ENCODE measurements around the gene GPR35. TPM values are rescaled to one million over a fixed set of nuclear protein-coding genes. Genes with fewer than 3 reads are reported as not detected.

The GPR35 gene
- total and polyA plus RNA-seq, 10 of the 15 experiments (the other 5 are each of a cell fraction or from before 2014, with no cell fraction given) = 0.14 to 1.6 (median 0.75) TPM; not detected in 3

DNA sequence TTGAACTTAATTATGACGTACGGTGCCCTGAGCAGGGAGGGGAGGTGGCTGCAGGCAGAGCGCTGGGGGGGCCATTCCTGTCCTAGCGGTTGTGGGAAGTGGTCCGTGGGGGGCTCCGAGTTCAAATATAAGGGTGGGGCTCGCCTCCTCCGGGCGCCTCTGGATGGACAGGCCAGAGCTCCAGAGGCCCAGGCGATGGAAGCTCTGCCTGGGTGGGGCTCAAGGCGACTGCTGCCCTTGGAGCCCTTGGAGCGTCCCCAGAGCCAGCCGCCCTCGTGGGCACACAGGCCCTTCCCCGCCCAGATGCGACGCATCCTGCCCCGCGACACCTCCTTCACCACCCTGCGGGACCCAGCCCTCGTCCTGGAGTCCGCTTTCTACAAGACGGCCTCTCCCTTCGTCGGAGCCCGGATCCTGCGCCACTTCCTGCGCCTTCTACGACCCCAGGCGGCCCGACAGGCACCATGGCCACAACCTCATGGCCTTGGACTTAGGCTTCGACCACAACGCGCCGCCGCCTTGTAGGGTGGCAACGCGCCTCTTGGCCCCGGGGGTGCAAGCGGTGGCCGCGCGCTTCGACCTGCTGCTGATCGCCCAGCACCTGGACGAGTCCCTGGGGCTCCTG lies 46.9 kb downstream of the GPR35 start:
- in situ Hi-C loops (cut with MboI) = no loop called here
- TF ChIP-seq, protein P1, sequence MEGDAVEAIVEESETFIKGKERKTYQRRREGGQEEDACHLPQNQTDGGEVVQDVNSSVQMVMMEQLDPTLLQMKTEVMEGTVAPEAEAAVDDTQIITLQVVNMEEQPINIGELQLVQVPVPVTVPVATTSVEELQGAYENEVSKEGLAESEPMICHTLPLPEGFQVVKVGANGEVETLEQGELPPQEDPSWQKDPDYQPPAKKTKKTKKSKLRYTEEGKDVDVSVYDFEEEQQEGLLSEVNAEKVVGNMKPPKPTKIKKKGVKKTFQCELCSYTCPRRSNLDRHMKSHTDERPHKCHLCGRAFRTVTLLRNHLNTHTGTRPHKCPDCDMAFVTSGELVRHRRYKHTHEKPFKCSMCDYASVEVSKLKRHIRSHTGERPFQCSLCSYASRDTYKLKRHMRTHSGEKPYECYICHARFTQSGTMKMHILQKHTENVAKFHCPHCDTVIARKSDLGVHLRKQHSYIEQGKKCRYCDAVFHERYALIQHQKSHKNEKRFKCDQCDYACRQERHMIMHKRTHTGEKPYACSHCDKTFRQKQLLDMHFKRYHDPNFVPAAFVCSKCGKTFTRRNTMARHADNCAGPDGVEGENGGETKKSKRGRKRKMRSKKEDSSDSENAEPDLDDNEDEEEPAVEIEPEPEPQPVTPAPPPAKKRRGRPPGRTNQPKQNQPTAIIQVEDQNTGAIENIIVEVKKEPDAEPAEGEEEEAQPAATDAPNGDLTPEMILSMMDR (IDR thresholded peaks at IDR 0.05 in 2 of 3, conservative IDR thresholded peaks at IDR 0.05 in 1 of 3; ENCODE audit: control insufficient read depth in 2 of 3, extremely low read depth in 1 of 3, insufficient read depth in 1 of 3, low read depth in 3 of 3, low read length in 3 of 3) = no peak
- TF ChIP-seq, protein P2, sequence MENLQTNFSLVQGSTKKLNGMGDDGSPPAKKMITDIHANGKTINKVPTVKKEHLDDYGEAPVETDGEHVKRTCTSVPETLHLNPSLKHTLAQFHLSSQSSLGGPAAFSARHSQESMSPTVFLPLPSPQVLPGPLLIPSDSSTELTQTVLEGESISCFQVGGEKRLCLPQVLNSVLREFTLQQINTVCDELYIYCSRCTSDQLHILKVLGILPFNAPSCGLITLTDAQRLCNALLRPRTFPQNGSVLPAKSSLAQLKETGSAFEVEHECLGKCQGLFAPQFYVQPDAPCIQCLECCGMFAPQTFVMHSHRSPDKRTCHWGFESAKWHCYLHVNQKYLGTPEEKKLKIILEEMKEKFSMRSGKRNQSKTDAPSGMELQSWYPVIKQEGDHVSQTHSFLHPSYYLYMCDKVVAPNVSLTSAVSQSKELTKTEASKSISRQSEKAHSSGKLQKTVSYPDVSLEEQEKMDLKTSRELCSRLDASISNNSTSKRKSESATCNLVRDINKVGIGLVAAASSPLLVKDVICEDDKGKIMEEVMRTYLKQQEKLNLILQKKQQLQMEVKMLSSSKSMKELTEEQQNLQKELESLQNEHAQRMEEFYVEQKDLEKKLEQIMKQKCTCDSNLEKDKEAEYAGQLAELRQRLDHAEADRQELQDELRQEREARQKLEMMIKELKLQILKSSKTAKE (IDR thresholded peaks at IDR 0.05; ENCODE audit: low read depth, poor library complexity, severe bottlenecking) = no peak
- no peak for TF ChIP-seq RCOR1 (conservative IDR thresholded peaks at IDR 0.05; ENCODE audit: low read depth, low read length)
- no peak for TF ChIP-seq BMI1 (IDR thresholded peaks at IDR 0.05; ENCODE audit: borderline replicate concordance)
- TF ChIP-seq SP1 (IDR thresholded peaks at IDR 0.05; ENCODE audit: low read depth, low read length) = no peak
- TF ChIP-seq, protein P3, sequence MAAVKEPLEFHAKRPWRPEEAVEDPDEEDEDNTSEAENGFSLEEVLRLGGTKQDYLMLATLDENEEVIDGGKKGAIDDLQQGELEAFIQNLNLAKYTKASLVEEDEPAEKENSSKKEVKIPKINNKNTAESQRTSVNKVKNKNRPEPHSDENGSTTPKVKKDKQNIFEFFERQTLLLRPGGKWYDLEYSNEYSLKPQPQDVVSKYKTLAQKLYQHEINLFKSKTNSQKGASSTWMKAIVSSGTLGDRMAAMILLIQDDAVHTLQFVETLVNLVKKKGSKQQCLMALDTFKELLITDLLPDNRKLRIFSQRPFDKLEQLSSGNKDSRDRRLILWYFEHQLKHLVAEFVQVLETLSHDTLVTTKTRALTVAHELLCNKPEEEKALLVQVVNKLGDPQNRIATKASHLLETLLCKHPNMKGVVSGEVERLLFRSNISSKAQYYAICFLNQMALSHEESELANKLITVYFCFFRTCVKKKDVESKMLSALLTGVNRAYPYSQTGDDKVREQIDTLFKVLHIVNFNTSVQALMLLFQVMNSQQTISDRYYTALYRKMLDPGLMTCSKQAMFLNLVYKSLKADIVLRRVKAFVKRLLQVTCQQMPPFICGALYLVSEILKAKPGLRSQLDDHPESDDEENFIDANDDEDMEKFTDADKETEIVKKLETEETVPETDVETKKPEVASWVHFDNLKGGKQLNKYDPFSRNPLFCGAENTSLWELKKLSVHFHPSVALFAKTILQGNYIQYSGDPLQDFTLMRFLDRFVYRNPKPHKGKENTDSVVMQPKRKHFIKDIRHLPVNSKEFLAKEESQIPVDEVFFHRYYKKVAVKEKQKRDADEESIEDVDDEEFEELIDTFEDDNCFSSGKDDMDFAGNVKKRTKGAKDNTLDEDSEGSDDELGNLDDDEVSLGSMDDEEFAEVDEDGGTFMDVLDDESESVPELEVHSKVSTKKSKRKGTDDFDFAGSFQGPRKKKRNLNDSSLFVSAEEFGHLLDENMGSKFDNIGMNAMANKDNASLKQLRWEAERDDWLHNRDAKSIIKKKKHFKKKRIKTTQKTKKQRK (IDR thresholded peaks at IDR 0.05; ENCODE audit: low read depth, low read length) = no peak
- TF ChIP-seq NR2C1 (IDR thresholded peaks at IDR 0.05) = no peak
- TF ChIP-seq STAT3 (IDR thresholded peaks at IDR 0.05; ENCODE audit: low read depth, low read length) = no peak
- TF ChIP-seq, protein P4, sequence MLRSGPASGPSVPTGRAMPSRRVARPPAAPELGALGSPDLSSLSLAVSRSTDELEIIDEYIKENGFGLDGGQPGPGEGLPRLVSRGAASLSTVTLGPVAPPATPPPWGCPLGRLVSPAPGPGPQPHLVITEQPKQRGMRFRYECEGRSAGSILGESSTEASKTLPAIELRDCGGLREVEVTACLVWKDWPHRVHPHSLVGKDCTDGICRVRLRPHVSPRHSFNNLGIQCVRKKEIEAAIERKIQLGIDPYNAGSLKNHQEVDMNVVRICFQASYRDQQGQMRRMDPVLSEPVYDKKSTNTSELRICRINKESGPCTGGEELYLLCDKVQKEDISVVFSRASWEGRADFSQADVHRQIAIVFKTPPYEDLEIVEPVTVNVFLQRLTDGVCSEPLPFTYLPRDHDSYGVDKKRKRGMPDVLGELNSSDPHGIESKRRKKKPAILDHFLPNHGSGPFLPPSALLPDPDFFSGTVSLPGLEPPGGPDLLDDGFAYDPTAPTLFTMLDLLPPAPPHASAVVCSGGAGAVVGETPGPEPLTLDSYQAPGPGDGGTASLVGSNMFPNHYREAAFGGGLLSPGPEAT (IDR thresholded peaks at IDR 0.05; ENCODE audit: low read depth) = no peak
- no peak for TF ChIP-seq RAD21 (IDR thresholded peaks at IDR 0.05; ENCODE audit: insufficient read depth, low read depth, low read length)
- no peak for TF ChIP-seq SIN3A (IDR thresholded peaks at IDR 0.05; ENCODE audit: low read depth, low read length)
- no peak for TF ChIP-seq KAT2A (conservative IDR thresholded peaks at IDR 0.05; ENCODE audit: control insufficient read depth, low read depth, low read length)
- TF ChIP-seq RUNX3 (IDR thresholded peaks at IDR 0.05; ENCODE audit: low read length) = no peak
- TF ChIP-seq MTA2 (IDR thresholded peaks at IDR 0.05; ENCODE audit: low read depth) = no peak
- TF ChIP-seq HCFC1 (IDR thresholded peaks at IDR 0.05; ENCODE audit: low read length) = no peak
- no peak for TF ChIP-seq SMC3 (IDR thresholded peaks at IDR 0.05; ENCODE audit: borderline replicate concordance, low read length)

More for the DNA sequence above, 46.9 kb downstream of the GPR35 start:
- H3K79me2 ChIP-seq (ENCODE audit: control insufficient read depth, insufficient read depth, low read length) = no peaks in the 10 kb centered on the region
- ChIA-PET SMC1A (ENCODE audit: uncharacterized antibody, unreplicated experiment) (no interaction called here), POLR2A (no interaction called here), RAD21 (ENCODE audit: unreplicated experiment) (no interaction called here), CTCF (no interaction called here)
- H3K27me3 ChIP-seq (replicated peaks in 1 of 2; ENCODE audit: control insufficient read depth in 2 of 2, insufficient read depth in 2 of 2, low read length in 1 of 2) = no peaks in the 10 kb centered on the region; a peak in 1 of 4 replicates
- no peaks in the 10 kb centered on the region; the same call in 2 of the 3 replicates for H3K9me3 ChIP-seq (replicated peaks; ENCODE audit: control insufficient read depth, insufficient read depth, low read length)
- ATAC-seq = no peak
- BruUV-seq (replicated peaks) = no TSS peak
- H3K27ac ChIP-seq (ENCODE audit: control insufficient read depth, insufficient read depth) = no peak overlapping the region
- H3K36me3 ChIP-seq (ENCODE audit: control insufficient read depth in 2 of 2, insufficient read depth in 2 of 2, low read length in 1 of 2) = no peaks in the 10 kb centered on the region
- H3K9ac ChIP-seq (ENCODE audit: control insufficient read depth, insufficient read depth, low read length) = no peak overlapping the region
- H2AFZ ChIP-seq (ENCODE audit: control insufficient read depth, low read depth, low read length) = no peak overlapping the region
- H3K4me2 ChIP-seq (ENCODE audit: control insufficient read depth, insufficient read depth) = no peak overlapping the region
- intact Hi-C loops (cut with micrococcal nuclease; ENCODE audit: unreplicated experiment) = no loop called here
- no peaks in the 10 kb centered on the region for H4K20me1 ChIP-seq (ENCODE audit: control insufficient read depth, insufficient read depth)
- H3K4me1 ChIP-seq (ENCODE audit: control insufficient read depth, insufficient read depth, low read length) = no peaks in the 10 kb centered on the region
- no peak for FAIRE-seq
- no peak for DNase-seq (ENCODE audit: low read depth, low spot score)
- WGBS (ENCODE audit: insufficient coverage, insufficient replicate concordance, low lambda C conversion rate, missing lambda C conversion rate) = 81% methylated on average over 39 of the region's 46 CpGs
- no peak overlapping the region for H3K4me3 ChIP-seq

Data from GM12878 (cell line).